Measurements from ENCODE around the gene HEG1. TPM values are rescaled to one million over a fixed set of nuclear protein-coding genes. Genes with fewer than 3 reads are reported as not detected.

The HEG1 gene
- total RNA-seq, 3 donors from 2014 or later (not counting 1 experiment from before 2014, with no cell fraction given) = 52.1 to 83.5 (median 68.1) TPM

DNA sequence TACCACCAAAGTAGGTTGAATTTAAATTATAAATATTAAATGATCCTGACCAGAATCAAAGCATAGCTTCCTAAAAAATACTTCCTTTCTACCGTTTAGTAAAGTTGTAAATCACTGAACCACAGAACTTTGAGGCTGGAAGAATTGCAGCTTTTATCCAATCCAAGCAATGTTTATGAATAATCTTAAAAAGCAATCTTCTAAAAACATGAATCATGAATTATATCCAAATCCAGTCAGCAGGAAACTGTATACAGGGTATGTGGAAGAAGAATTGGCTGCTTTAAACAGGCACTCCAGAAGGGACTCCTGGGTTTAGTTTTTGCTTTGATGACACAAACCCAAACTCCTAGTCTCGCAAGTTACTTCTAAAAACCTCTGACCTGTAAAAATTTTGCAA is 30.2 kb downstream of the HEG1 start:
- H3K4me1 Mint-ChIP-seq = peaks cover 79 to 89% of the 10 kb centered on the region in 2 donors
- H3K36me3 ChIP-seq (ENCODE audit: control insufficient read depth, insufficient read depth, low read length) = peaks cover 50% of the 10 kb centered on the region
- intact Hi-C loops (cut with micrococcal nuclease) = no loop called here
- no peaks in the 10 kb centered on the region for H3K9me3 ChIP-seq (ENCODE audit: control insufficient read depth, insufficient read depth, low read length)
- peak overlapping the region; percentile 87 to 96 for H3K27ac Mint-ChIP-seq
- H3K4me3 Mint-ChIP-seq = no peak overlapping the region
- DNase-seq (no peak), ATAC-seq (no peak)
- H3K4me3 ChIP-seq (ENCODE audit: low read length) = no peak overlapping the region
- 90% methylated on average over 1 of the region's 2 CpGs for WGBS (ENCODE audit: insufficient coverage)
- H3K27me3 Mint-ChIP-seq (ENCODE audit: low read depth in 2 of 2) = no peaks in the 10 kb centered on the region
- no peak overlapping the region for H3K27ac ChIP-seq (ENCODE audit: low read length)
- TF ChIP-seq, protein P1, sequence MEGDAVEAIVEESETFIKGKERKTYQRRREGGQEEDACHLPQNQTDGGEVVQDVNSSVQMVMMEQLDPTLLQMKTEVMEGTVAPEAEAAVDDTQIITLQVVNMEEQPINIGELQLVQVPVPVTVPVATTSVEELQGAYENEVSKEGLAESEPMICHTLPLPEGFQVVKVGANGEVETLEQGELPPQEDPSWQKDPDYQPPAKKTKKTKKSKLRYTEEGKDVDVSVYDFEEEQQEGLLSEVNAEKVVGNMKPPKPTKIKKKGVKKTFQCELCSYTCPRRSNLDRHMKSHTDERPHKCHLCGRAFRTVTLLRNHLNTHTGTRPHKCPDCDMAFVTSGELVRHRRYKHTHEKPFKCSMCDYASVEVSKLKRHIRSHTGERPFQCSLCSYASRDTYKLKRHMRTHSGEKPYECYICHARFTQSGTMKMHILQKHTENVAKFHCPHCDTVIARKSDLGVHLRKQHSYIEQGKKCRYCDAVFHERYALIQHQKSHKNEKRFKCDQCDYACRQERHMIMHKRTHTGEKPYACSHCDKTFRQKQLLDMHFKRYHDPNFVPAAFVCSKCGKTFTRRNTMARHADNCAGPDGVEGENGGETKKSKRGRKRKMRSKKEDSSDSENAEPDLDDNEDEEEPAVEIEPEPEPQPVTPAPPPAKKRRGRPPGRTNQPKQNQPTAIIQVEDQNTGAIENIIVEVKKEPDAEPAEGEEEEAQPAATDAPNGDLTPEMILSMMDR (IDR thresholded peaks at IDR 0.05) = no peak
- peaks cover 17% of the 10 kb centered on the region for H3K36me3 Mint-ChIP-seq
- H3K27me3 ChIP-seq (ENCODE audit: control insufficient read depth, insufficient read depth, low read length) = no peaks in the 10 kb centered on the region
- H3K9me3 Mint-ChIP-seq = no peaks in the 10 kb centered on the region
- peaks cover 43% of the 10 kb centered on the region for H3K4me1 ChIP-seq (ENCODE audit: control insufficient read depth, insufficient read depth, low read length)

DNA sequence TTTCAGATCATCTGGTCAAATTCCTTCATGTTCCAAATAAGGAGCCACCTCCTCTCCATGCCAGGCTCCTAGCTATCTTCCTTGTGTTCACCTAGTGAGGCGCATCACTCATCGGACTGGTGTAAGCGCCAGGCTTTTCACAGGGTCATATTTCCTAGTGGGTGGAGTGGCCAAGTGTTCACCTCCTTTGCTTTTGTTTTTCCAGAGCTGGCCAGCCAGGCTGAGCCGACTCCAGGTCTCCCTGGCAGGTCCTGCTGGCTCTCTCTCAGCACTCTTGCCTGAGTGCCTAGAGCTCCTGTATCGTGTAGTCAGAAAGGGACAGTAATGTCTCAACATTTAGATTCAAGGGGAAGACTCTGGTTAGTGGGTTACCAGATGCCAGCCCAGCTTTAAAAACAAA is 31.0 kb downstream of the HEG1 start:
- Histone ChIP-seq H3K4me1 (ENCODE audit: control insufficient read depth, insufficient read depth, low read length) (peaks cover 45% of the 10 kb centered on the region), H3K4me3 (ENCODE audit: low read length) (no peak overlapping the region), H3K36me3 (ENCODE audit: control insufficient read depth, insufficient read depth, low read length) (peaks cover 58% of the 10 kb centered on the region), H3K27ac (ENCODE audit: low read length) (no peak overlapping the region), H3K9me3 (ENCODE audit: control insufficient read depth, insufficient read depth, low read length) (no peaks in the 10 kb centered on the region), H3K27me3 (ENCODE audit: control insufficient read depth, insufficient read depth, low read length) (no peaks in the 10 kb centered on the region)
- Mint-ChIP-seq H3K4me1 (peaks cover 79 to 89% of the 10 kb centered on the region in 2 donors), H3K27me3 (ENCODE audit: low read depth in 2 of 2) (no peaks in the 10 kb centered on the region), H3K4me3 (no peak overlapping the region), H3K27ac (peak overlapping the region; percentile 87 to 96), H3K9me3 (no peaks in the 10 kb centered on the region), H3K36me3 (peaks cover 17% of the 10 kb centered on the region)
- DNase-seq = no peak
- WGBS (ENCODE audit: insufficient coverage) = 84% methylated on average over 5 of the region's 5 CpGs
- ATAC-seq = no peak
- TF ChIP-seq, protein P1 (IDR thresholded peaks at IDR 0.05) = no peak
- intact Hi-C loops (cut with micrococcal nuclease) = no loop called here

DNA sequence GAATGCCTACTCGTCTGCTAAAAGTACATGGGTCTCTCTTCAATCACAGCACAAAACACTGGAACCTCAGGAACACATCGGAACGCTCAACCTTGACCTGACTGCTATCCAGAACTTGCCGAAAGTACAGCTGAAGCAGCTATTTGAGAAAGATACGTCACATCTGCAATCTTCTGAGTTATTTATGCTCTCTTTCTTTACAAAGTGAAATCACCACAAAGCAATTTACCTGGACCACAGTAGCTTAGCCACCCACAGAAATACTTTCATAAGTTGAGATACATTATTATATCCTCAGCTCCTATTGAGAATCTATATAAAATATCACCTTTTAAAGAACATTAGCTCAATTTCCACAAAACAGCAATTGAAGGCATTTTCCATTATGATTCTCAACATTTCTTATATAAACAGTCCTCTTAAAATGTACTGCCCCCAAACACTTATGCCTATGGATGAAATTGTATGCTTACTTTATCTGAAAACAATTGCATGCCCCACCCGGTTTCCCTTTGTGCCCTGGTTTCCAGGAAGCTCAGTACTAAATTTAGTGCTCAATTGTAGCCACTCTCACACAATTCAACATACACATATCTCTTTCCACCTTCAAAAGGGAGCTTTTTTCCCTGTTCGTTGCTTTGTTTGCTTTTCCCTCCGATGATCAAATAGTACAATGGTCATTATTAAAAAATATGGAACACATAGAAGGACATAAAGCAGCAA is 31.8 kb downstream of the HEG1 start:
- Mint-ChIP-seq H3K9me3 (no peaks in the 10 kb centered on the region), H3K4me1 (peaks cover 85 to 91% of the 10 kb centered on the region in 2 donors), H3K27ac (peak overlapping the region; percentile 87 to 96), H3K27me3 (ENCODE audit: low read depth in 2 of 2) (no peaks in the 10 kb centered on the region), H3K36me3 (peaks cover 17% of the 10 kb centered on the region), H3K4me3 (peak overlapping the region; percentile 58)
- Histone ChIP-seq H3K27me3 (ENCODE audit: control insufficient read depth, insufficient read depth, low read length) (no peaks in the 10 kb centered on the region), H3K27ac (ENCODE audit: low read length) (no peak overlapping the region), H3K4me3 (ENCODE audit: low read length) (no peak overlapping the region), H3K36me3 (ENCODE audit: control insufficient read depth, insufficient read depth, low read length) (peaks cover 61% of the 10 kb centered on the region), H3K4me1 (ENCODE audit: control insufficient read depth, insufficient read depth, low read length) (peaks cover 48% of the 10 kb centered on the region), H3K9me3 (ENCODE audit: control insufficient read depth, insufficient read depth, low read length) (no peaks in the 10 kb centered on the region)
- DNase-seq = no peak
- intact Hi-C loops (cut with micrococcal nuclease) = no loop called here
- ATAC-seq = no peak
- TF ChIP-seq, protein P1 (IDR thresholded peaks at IDR 0.05) = no peak
- WGBS (ENCODE audit: insufficient coverage) = 92% methylated on average over 6 of the region's 8 CpGs

Measured in natural killer cell (primary cell).